Left colon (tissue), 2 donors: ENCODE results near the gene YTHDF1. TPM values are rescaled to one million over a fixed set of nuclear protein-coding genes. Genes with fewer than 3 reads are reported as not detected.
"Not testable (repeated sequence)": the region's sequence is repeated elsewhere in the genome, so short reads cannot be mapped to it uniquely, and the experiment has no call there.

Source experiments
- ATAC-seq: fragments of 200-7000 bp; cut with Tn5 transposase; one replicate; pipeline ENCODE4 v1.9.1; 2020; ENCODE audit warnings: mild to moderate bottlenecking, moderate library complexity
- DNase-seq, 2 donors: peaks; one replicate each; pipeline ENCODE4 v3.0.0-alpha.2; 2020
- intact Hi-C, 2 donors: fragments of 100-400 bp; cut with DNase I in 1 of 2; cut with micrococcal nuclease in 1 of 2; formaldehyde crosslinking; loops; one replicate each; pipeline versions ENCODE4 v1.11.2 to v1.14.0; 2022; cut with DNase I, micrococcal nuclease
- total RNA-seq, 2 donors: library from RNA; stranded (reverse); fragmentation: NEBNext Ultra II Directional; extraction: Animal tissue kit (Norgen Biotek cat#: 25700); gene quantifications; one replicate each; pipeline ENCODE4 v1.2.1, GENCODE V29; 2021
- donor health status: DM: no; HTN: no; CAD: no.
- donor health status: DM: yes; HTN: yes; CAD: no.

The YTHDF1 gene
- total RNA-seq, 2 donors from 2014 or later = 32.8 to 37.8 TPM

- ATAC-seq (no peak), DNase-seq (no peak)
- intact Hi-C loops = no loop called here
Observed at GRCh38 chr20:63166193-63167020, 49.5 kb downstream of the YTHDF1 start.

DNA sequence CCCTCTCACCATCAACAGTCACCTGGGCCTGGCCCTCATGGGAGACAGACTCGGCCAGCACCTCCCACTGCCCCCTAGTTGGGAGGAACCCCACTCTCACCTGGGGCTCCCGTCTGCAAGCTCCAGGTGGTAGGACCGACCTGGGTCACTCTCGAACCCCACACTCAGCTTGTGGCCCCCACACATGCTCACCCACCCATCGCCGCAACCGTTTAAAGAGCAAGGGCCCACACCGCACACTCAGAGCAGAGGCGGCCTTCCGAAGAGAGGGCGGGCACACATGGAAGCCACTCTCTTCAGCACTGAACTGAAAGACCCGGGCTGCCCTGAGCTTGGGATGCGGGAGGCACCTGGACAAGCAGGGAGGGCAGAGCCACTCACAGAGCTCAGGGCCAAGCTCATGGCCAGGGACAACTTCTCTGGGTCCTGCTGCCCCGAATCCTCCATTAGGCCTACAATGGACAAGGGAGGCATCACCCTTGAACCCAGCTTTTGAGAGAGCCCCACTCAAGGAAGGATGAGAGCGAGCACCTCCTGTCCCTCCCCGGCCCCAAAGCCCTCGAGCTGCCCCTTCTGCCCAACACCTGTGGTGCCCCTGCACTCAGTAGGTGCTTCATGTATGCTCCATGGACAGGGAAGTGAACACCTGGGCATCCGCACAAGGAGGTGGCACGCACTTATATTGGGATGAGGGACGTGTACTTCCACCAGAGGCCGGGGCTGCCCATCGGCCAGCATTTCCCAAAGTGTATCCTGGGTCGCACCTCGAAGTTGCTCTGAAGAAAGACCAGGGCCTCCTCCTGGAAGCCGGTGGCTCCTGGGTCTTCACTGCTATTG, 50.4 kb downstream of the YTHDF1 start:
- ATAC-seq (no peak), DNase-seq (no peak)
- intact Hi-C loops = no loop called here

- ATAC-seq = no peak
- DNase-seq = no peak
- intact Hi-C loops = no loop called here
Observed at GRCh38 chr20:63164484-63165355, 51.2 kb downstream of the YTHDF1 start.

- ATAC-seq (no peak), DNase-seq (no peak)
- intact Hi-C loops = no loop called here
Observed at GRCh38 chr20:63163596-63164483, 52.1 kb downstream of the YTHDF1 start.

GRCh38 chr20:63163171-63163570, 52.8 kb downstream of the YTHDF1 start:
- intact Hi-C loops = no loop called here
- ATAC-seq (no peak), DNase-seq (no peak)

- DNase-seq (no peak), ATAC-seq (no peak)
- intact Hi-C loops = no loop called here
Observed at GRCh38 chr20:63162206-63162795, 53.6 kb downstream of the YTHDF1 start.

- intact Hi-C loops = no loop called here
- ATAC-seq = no peak
- no peak for DNase-seq
Observed at GRCh38 chr20:63161176-63161651, 54.7 kb downstream of the YTHDF1 start.

DNA sequence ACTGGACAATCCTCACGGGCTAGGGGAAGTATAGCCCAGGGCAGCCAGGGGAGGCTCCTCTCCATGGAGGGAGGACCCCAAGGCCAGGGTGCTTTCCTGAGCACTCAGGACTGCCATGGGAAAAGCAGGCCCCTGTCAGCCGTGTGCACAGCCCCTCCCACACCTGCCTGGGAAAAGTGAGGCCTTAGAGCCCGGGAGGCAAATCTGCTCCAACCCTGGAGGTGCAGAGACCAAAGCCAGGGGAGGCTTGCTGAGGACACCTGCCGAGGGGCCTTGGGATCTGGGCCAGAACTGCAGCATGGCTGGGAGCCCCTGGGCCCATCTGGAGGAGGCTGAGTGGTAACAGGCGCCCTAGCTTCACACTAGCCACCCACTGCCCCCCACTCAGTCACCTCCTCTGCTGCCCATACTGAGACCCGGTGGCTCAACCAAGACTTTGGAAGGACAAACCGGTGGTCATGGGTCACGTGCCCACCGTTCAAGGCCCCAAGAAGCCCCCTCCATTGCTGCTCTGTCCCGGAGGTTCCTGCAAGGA, 55.2 kb downstream of the YTHDF1 start:
- DNase-seq (no peak), ATAC-seq (no peak)
- intact Hi-C loops = no loop called here

GRCh38 chr20:63159826-63160640, 55.9 kb downstream of the YTHDF1 start:
- ATAC-seq = no peak
- intact Hi-C loops = no loop called here
- no peak for DNase-seq

GRCh38 chr20:63159251-63159650, 56.7 kb downstream of the YTHDF1 start:
- ATAC-seq, DNase-seq, intact Hi-C loops: not testable (repeated sequence)

DNA sequence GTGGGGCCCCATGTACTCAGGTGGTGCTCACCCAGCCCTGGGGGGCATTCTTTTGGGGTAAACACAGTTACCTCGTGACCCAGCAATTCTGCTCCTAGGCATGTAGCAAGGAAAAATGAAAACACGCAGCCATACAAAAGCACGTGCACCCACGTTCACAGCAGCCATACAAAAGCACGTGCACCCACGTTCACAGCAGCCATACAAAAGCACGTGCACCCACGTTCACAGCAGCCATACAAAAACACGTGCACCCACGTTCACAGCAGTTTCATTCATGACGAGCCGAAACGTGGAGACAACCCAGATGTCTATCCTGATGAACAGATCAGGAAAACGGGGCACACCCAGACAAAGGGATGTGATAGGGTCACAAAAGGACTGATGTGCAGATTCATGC, 57.1 kb downstream of the YTHDF1 start:
- intact Hi-C loops = no loop called here
- ATAC-seq (no peak), DNase-seq (no peak)

GRCh38 chr20:63158352-63158751, 57.6 kb downstream of the YTHDF1 start:
- no peak for DNase-seq
- no peak for ATAC-seq
- intact Hi-C loops = no loop called here

DNA sequence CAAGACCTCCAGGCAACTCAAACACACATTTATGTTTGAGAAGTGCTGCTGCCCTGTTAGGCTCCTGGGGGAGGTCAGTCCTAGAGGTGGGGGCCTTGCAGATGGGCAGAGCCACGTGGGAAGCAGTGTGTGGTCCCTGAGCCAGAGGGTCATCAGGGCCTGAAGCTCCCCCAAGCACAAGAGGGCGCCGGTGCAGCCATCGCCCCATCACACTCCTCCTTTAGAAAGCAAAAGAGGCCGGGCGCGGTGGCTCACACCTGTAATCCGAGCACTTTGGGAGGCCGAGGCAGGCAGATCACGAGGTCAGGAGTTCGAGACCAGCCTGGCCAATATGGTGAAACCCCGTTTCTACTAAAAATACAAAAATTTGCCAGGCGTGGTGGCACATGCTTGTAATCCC, 58.5 kb downstream of the YTHDF1 start:
- intact Hi-C loops, ATAC-seq, DNase-seq: not testable (repeated sequence)

GRCh38 chr20:63156221-63156671, 59.7 kb downstream of the YTHDF1 start:
- ATAC-seq (no peak), DNase-seq (no peak)
- intact Hi-C loops = no loop called here

DNA sequence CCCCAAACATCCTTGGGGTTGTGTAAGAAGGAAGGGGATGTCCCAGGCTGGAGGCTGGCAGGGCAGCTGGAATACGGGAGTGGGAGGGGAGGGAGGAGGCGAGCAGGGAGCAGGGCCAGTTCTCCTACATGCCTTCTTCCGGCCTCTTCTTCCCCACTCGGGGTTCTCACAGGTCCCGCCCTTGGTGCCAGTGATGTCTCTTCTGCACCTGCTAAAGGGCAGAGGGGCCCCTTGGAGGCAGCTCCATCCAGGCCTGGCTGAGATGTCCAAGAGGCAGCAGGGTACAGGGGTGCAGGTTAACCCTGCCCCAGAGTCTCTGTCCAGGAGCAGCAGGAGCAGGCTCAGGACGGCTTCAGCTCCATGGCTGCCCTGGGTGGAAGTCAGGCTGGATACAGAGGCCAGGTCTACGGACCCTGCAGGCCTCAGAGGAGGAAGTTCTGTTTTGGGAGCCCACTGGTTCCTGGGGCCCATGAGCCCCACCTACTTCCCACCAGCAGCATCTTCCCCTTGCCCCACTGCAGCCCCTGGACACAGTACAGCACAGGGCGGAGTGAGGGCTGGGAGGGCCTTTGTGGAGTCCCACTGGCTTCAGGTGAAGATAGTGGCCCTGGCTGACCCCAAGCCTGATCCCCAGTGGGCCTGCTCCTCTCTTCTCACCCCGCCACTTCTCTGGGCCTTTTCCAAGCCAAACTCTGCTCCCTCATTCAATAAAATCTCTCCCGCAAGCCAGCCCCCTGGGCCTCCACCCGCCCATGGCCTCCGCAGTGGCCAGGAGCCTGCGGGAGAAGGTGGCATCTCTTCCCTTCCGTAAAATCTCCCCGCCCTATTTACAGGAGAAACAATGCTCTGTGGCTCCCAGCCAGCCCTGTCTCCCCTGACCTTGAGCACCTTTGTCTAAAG, 60.4 kb downstream of the YTHDF1 start:
- no peak for DNase-seq
- no peak for ATAC-seq

DNA sequence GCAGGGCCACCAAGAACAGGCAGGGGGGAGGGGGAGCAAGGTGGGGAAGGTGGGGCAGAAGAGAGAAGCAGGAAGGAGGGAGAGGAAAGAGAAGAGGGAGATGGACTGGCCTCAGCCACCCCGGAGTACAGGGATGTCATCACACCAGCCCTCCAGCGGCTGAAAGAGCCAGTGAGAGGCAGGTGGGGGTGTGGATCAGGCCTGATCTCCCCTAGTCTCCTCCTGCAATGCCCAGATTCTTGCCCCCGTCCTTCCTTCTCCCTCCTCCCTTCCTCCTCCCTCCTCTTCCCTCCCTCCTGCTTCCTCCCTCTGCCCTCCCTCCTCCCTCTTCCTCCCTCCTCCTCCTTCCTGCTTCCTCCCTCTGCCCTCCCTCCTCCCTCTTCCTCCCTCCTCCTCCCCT, 61.5 kb downstream of the YTHDF1 start:
- intact Hi-C loops = no loop called here
- DNase-seq = no peak
- ATAC-seq = no peak

More for the DNA sequence above, 60.4 kb downstream of the YTHDF1 start:
- intact Hi-C loops = no loop called here
